ENCODE results near the gene ACAN.

DNA sequence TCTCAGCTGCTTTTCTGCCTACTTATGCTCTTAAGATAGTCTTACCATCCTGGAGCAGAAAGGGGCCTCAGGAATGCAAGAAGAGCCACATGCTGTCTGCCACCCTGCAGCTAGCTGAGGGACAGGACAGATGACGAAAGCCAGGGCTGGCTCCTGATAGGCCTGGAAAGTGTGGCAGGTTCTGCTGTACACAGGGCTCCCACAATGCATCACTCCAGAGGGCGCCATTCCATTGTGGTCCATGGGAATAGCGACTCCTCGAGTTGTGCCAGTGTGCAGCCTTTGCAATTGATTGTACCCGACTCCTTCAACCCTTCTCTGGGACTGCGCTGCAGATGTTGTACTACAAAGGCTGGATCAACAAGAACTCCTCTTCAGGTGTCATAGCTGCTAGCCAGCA, 11.2 kb downstream of the ACAN start:
- TF ChIP-seq CTCF (conservative IDR thresholded peaks at IDR 0.05) = no peak
- no peak for TF ChIP-seq EZH2 (IDR thresholded peaks at IDR 0.05; ENCODE audit: low read depth)

Data from PC-9 (cell line).